IPS DF 4.7 (cell line): ENCODE results near the gene MTNR1B.

Source experiments
- DNase-seq: peaks from one replicate; pipeline ENCODE4 v3.0.0-alpha.2; 2013; ENCODE audit warnings: low spot score; ENCODE audit errors: extremely low read depth

The MTNR1B gene

DNA sequence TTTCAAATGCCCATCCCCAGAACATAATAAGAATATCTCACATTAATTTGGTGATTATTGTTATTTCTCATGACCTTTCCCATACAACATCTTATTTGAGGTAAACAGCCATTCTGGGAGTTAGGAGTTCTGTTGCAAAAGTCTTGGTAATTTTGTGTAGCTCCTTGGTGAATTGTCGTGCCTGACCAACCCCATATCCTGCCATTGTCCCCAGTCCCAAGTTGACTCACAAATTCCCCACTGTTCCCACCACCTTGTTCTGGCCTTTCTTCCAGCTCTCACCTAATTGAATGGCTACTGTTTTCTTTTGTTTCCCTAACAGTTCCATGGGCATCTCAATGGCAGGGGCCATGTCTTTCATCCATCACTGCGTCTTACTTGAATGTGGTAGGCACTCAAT is 8.0 kb downstream of the MTNR1B start:
- DNase-seq, result no peak

DNA sequence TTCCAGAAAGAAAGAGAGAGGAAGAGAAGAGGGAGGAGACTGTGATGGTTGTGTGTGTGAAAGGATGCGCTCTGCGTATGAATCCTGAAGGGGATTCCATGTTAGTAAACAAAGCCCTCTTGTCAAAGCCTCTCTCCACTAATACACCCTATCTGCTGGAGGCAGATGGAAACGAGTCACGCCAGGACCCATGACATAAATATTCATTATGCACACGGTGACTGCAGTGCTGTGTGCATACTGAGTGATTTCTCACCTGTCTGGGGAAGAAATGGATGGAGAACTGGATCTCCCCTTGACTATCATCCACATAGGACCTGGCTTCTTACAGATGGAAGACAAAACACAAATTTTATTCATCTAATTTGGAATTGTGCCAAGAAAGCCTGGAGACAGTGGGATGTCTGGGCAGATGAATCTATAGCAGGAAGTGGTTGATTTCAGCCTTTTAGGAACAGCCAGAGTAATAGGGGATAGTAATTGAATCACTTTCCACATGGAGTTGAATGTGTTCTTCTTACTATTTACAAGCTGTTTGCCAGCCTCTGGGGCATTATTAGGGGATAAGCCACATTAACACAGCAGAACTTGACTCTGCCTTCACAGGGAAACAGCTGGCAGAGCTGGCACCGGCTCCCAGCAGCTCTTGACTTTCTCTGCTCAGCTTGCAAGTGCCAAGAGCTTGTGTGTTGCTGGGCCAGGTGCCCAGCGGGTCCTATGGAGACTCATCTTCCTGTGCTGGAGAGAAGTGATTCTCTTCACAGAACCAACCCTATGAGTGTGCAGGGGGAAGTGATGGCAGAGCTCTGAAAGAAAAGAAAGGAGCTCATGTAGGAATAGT is 9.0 kb downstream of the MTNR1B start:
- no peak for DNase-seq

DNA sequence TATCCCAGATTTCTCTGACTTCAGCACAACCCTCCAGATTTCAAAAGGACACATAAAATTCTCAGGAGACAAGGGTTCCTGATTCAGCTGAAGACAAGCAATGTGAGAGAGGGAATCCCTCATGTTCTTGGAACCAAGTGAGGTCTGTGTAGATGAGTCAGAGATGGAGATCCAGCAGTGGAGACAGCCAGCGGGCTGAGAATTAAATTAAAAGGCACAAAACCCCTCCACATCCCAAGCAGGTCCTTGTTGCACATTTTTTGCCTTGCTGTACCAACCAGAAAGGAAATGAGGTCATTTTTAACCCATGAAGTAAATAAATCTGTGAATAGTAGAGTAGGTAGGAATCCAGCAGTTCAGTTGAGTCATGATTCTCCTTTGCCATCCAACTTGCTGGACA is 9.7 kb downstream of the MTNR1B start:
- no peak for DNase-seq

DNA sequence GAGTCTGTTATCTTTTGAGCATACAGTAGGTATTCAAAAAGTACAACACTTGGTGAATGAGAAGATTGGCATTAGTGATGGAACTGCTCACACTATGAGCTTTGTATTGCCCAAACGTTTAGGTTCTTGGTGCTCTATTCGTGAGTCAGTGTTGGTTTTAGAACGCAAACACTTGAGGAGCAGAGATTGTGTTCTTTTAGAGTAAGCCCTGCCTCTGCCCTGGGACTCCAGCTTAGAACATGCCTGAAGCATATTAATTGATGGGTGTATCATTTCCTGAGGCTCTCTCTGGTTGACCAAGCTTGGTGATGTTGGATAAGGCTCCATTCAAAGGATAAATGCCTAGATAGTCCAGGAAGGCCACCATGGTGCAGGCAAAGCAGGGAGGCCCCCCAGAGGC is 10.9 kb downstream of the MTNR1B start:
- no peak for DNase-seq

DNA sequence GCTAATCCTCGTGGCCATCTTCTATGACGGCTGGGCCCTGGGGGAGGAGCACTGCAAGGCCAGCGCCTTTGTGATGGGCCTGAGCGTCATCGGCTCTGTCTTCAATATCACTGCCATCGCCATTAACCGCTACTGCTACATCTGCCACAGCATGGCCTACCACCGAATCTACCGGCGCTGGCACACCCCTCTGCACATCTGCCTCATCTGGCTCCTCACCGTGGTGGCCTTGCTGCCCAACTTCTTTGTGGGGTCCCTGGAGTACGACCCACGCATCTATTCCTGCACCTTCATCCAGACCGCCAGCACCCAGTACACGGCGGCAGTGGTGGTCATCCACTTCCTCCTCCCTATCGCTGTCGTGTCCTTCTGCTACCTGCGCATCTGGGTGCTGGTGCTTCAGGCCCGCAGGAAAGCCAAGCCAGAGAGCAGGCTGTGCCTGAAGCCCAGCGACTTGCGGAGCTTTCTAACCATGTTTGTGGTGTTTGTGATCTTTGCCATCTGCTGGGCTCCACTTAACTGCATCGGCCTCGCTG is 12.1 kb downstream of the MTNR1B start:
- no peak for DNase-seq

GRCh38 chr11:92986585-92986984 is 17.1 kb downstream of the MTNR1B start:
- no peak for DNase-seq

GRCh38 chr11:92993004-92993403 is 23.6 kb downstream of the MTNR1B start:
- DNase-seq, result no peak

GRCh38 chr11:93000511-93001476 is 31.3 kb downstream of the MTNR1B start:
- DNase-seq, result no peak

DNA sequence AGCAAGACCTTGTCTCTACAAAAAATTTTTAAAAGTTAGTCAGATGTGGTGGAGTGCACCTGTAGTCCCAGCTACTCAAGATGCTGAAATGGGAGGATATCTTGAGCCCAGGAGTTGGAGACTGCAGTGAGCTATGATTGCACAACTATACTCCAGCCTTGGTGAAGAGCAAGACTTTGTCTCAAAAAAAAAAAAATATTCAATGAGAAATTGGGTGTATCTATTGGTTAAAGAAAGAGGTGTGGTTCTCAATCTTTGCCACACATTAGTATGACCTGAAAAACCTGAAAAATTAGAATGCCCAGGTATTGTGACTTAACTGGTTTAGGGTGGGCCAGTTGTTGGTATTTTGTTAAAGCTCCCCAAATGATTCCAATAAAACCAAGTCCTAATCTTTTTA is 32.4 kb downstream of the MTNR1B start:
- no peak for DNase-seq

GRCh38 chr11:93002380-93002779 is 32.9 kb downstream of the MTNR1B start:
- DNase-seq, result no peak

DNA sequence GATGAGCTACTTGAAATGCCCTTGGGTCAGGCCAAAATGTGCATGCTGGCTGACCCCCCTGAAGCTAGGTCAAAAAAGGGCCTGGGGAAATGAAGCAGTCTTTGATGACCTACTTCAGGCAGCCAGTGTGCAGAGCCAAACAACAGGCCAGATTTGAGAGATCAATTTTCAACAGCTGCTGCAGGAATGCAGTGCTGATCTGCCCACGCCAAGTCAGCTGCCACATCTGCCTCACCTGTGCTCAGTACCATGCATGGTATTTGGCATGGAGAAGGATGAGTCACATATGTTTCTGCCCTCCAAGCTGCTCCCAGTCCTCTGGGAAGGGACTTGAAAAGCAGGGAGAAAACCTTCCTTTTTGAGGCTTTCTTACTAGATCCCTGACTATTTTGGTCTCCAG is 35.8 kb downstream of the MTNR1B start:
- no peak for DNase-seq

DNA sequence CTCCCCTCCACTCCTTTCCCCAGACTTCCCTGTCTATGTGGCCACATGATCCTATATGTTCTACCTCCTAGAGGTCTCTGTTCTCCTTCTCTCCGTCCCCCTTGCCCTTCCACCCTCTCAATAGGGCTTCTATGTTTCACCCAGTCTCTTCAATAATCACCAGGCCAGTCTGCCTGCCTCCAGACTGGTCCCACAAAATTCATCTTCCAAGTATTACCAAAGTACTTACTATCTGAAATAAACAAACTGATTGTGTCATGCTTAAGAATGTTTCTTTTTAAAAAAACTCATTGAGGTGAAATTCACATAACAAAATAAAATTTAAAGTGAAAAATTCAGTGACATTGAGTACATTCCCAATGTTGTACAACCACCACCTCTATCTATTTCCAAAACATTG is 44.2 kb downstream of the MTNR1B start:
- DNase-seq, result no peak

GRCh38 chr11:93016595-93016994 is 47.1 kb downstream of the MTNR1B start:
- no peak for DNase-seq

GRCh38 chr11:93017821-93018690 is 48.6 kb downstream of the MTNR1B start:
- DNase-seq, result no peak

GRCh38 chr11:93020248-93021046 is 51.0 kb downstream of the MTNR1B start:
- DNase-seq, result no peak

GRCh38 chr11:93024369-93024768 is 54.9 kb downstream of the MTNR1B start:
- no peak for DNase-seq

DNA sequence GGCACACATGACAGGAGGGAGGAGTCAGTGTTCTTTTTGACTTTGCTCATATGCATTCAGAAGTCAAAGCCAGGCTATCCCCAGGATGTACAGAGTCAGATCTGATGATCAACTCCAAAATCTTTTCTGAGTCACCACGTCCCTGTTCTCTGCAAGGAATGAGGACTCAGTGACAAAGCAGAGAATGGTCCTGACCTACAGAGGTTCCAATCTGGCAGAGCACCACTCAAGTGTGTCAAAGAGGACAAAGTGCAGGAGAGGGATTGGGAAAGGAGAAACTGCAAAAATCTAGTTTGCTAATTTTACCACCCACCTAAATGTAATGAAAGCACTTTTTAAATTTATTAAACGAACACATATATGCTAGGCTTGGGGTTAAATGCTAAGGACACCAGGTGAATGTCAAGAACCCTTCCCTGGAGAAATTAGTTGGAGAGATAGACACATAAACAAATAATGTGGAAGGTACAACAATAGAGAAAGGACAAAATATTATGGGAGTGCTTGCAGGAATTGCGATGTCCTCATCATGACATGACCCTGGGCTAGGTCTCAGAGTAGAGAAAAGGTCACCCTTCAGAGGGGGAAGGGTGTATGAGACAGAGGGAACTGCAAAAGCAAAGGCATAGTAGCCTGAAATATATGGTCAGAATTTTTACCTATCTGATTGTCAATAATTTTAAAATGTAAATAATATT is 56.3 kb downstream of the MTNR1B start:
- no peak for DNase-seq

DNA sequence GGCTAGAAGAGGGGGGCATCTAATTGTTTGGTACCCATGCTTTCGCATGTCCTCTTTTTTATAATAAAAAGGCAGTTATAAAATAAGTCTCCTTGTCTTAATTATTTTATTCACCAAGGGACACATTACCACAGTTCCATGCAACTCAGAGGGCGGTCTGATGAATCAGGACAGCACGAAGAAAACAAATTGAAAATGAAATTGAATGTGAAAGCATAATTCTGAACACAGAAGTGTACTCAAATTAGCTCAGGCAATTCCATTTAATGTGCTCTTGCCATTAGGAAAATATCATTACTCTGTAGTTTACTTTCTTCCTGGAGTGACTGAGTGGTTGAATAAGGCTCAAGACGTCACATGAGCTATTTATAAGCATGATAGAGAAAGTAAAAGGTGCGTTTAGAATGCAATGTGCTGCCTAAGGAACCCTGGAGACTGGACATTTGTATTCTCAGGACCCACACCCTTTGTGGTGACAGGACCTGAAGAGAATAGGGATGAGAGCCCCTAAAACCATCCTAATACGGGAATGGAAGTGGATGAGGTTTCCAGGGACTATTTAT is 59.6 kb downstream of the MTNR1B start:
- DNase-seq, result no peak

- DNase-seq, result peak; percentile 28
Observed at GRCh38 chr11:93031386-93031785, 61.9 kb downstream of the MTNR1B start.
